B cell (primary cell): Measurements from ENCODE around the gene TRIM17.

Experiments used
- CTCF ChIP-seq: fragments of 200-600 bp; IDR thresholded peaks from one replicate; pipeline ENCODE4 v1.8.0; 2022; ENCODE audit warnings: antibody characterized with exemption, mild to moderate bottlenecking
- EZH2 ChIP-seq: IDR thresholded peaks from 2 replicates; pipeline ENCODE4 v1.6.1; 2012; ENCODE audit warnings: borderline replicate concordance, low read depth, mild to moderate bottlenecking, moderate library complexity, low read length; ENCODE audit not compliant: insufficient read depth, poor library complexity, severe bottlenecking

- TF ChIP-seq CTCF, result no peak
- no peak for TF ChIP-seq EZH2
These were observed 41.7 kb downstream of the TRIM17 start for GRCh38 chr1:228374711-228375577.
